ENCODE results near the gene IGSF11.

IGSF11 gene

DNA sequence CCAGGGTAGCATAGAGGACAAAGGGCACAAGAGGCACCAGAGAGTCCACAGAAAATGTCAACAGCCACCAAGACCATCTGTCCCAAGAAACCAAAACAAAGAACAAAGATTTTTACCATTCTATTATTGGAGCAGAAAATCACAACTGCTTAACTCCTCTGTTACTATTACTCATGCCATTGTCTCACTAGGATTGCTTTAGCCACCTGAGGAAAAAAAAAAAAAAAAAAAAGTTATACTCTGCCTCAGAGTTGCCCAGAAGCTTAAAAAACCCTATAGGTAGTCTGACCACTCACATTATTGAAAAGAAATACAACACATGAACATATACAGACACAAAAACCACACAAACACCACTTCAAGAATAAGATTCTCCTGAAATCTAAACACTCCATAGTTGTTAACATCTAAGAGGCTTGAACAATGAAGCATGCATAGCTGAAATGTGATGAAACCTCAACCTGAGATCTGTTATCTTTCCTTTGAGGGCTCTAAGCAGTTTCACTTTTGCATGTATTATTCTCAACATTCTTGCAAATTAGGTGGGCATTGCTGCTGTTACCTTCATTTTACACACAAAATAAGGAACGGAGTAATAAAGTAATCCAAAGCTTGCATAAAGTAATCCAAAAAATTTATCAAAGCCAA, 85.4 kb downstream of the IGSF11 start:
- no peak overlapping the region for H3K4me3 ChIP-seq (ENCODE audit: low read depth, low read length)
- no peaks in the 10 kb centered on the region for H3K27me3 ChIP-seq (ENCODE audit: control insufficient read depth, insufficient read depth, low read length)
- H3K36me3 ChIP-seq (ENCODE audit: control insufficient read depth, insufficient read depth, low read length) = no peaks in the 10 kb centered on the region
- 0 out of 2 replicates have a peak, but pooled peaks cover 5% of the 10 kb centered on the region for H3K4me1 ChIP-seq (ENCODE audit: control insufficient read depth, insufficient read depth, low read length)
- H3K9ac ChIP-seq (ENCODE audit: low read depth, low read length) = no peak overlapping the region
- H3K27ac ChIP-seq (ENCODE audit: low read depth, low read length) = no peak overlapping the region
- 0 out of 2 replicates have a peak, but pooled peaks cover under 1% of the 10 kb centered on the region for H3K9me3 ChIP-seq (ENCODE audit: control insufficient read depth, insufficient read depth, low read length)

DNA sequence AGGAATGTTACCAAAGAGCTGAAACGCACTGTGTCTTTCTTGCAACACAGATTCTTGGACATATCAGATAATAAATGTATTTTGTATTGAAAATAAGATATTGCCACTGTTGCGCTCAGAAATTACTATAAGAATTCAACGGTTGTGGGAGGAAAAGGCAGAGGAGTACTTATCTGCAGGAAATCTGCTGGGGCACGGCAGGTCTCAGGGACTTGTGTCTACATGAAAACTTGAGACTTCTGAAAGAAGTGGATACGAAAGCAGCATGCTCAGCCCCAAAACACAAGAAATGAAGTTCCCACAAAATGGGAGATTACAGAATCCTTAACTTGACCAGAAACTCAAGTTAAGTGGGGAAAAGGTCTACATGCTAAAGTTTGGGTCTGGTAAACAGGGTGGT, 86.5 kb downstream of the IGSF11 start:
- no peak overlapping the region for H3K4me3 ChIP-seq (ENCODE audit: low read depth, low read length)

DNA sequence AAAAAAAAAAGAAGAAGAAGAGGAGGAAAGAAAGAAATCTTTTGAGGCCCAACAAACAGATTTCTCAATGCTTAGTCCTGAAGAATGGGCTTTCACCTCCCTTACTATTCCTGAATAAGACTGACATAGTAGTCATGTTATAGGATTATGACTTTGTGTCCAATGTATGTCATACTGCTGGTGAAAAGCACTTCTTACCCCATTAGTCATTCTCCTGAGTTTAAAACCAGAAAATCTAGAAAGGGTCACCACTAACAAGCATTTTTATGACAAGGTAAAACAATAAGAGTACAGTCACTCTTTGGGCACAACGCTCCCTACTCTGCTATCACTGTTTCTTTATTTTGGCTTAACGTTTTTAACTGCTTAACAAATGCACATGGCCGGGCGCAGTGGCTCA, 88.2 kb downstream of the IGSF11 start:
- H3K27me3 ChIP-seq (ENCODE audit: control insufficient read depth, insufficient read depth, low read length) = no peaks in the 10 kb centered on the region
- H3K9ac ChIP-seq (ENCODE audit: low read depth, low read length) = no peak overlapping the region
- no peak overlapping the region for H3K4me3 ChIP-seq (ENCODE audit: low read depth, low read length)
- H3K36me3 ChIP-seq (ENCODE audit: control insufficient read depth, insufficient read depth, low read length) = no peaks in the 10 kb centered on the region
- no peaks in the 10 kb centered on the region for H3K9me3 ChIP-seq (ENCODE audit: control insufficient read depth, insufficient read depth, low read length)
- no peak overlapping the region for H3K27ac ChIP-seq (ENCODE audit: low read depth, low read length)
- H3K4me1 ChIP-seq (ENCODE audit: control insufficient read depth, insufficient read depth, low read length) = 0 out of 2 replicates have a peak, but pooled peaks cover 5% of the 10 kb centered on the region

More for the DNA sequence above, 86.5 kb downstream of the IGSF11 start:
- H3K27me3 ChIP-seq (ENCODE audit: control insufficient read depth, insufficient read depth, low read length) = no peaks in the 10 kb centered on the region
- H3K9me3 ChIP-seq (ENCODE audit: control insufficient read depth, insufficient read depth, low read length) = no peaks in the 10 kb centered on the region
- no peak overlapping the region for H3K27ac ChIP-seq (ENCODE audit: low read depth, low read length)
- no peak overlapping the region for H3K9ac ChIP-seq (ENCODE audit: low read depth, low read length)
- 0 out of 2 replicates have a peak, but pooled peaks cover 5% of the 10 kb centered on the region for H3K4me1 ChIP-seq (ENCODE audit: control insufficient read depth, insufficient read depth, low read length)
- H3K36me3 ChIP-seq (ENCODE audit: control insufficient read depth, insufficient read depth, low read length) = no peaks in the 10 kb centered on the region

DNA sequence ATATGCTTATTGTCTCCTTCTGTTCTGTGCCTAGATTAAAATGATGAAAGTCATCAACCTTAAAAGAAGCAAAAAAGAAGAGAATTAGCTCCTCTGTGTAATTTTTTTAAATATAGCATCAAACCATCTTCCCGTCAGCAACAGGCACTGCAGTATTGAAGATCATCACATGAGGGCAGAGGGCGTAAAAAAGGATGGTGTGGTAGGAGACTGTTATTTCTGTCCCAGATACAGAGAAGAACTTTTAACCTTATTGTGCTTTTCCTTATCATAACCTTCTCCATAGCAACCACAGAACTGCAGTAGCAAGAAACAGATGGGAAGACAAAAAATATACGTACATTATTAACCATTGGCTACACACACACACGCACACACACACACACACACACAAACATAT, 88.8 kb downstream of the IGSF11 start:
- H3K4me3 ChIP-seq (ENCODE audit: low read depth, low read length) = no peak overlapping the region
- H3K36me3 ChIP-seq (ENCODE audit: control insufficient read depth, insufficient read depth, low read length) = no peaks in the 10 kb centered on the region
- no peaks in the 10 kb centered on the region for H3K9me3 ChIP-seq (ENCODE audit: control insufficient read depth, insufficient read depth, low read length)
- no peak overlapping the region for H3K27ac ChIP-seq (ENCODE audit: low read depth, low read length)
- 0 out of 2 replicates have a peak, but pooled peaks cover 5% of the 10 kb centered on the region for H3K4me1 ChIP-seq (ENCODE audit: control insufficient read depth, insufficient read depth, low read length)
- H3K9ac ChIP-seq (ENCODE audit: low read depth, low read length) = no peak overlapping the region
- H3K27me3 ChIP-seq (ENCODE audit: control insufficient read depth, insufficient read depth, low read length) = no peaks in the 10 kb centered on the region

GRCh38 chr3:118943597-118943996, 91.0 kb downstream of the IGSF11 start:
- Histone ChIP-seq H3K9ac (ENCODE audit: low read depth, low read length) (no peak overlapping the region), H3K27ac (ENCODE audit: low read depth, low read length) (no peak overlapping the region), H3K4me1 (ENCODE audit: control insufficient read depth, insufficient read depth, low read length) (no peaks in the 10 kb centered on the region), H3K36me3 (ENCODE audit: control insufficient read depth, insufficient read depth, low read length) (no peaks in the 10 kb centered on the region), H3K4me3 (ENCODE audit: low read depth, low read length) (no peak overlapping the region), H3K9me3 (ENCODE audit: control insufficient read depth, insufficient read depth, low read length) (no peaks in the 10 kb centered on the region), H3K27me3 (ENCODE audit: control insufficient read depth, insufficient read depth, low read length) (no peaks in the 10 kb centered on the region)

- H3K9me3 ChIP-seq (ENCODE audit: control insufficient read depth, insufficient read depth, low read length) = no peaks in the 10 kb centered on the region
- H3K27me3 ChIP-seq (ENCODE audit: control insufficient read depth, insufficient read depth, low read length) = no peaks in the 10 kb centered on the region
- no peak overlapping the region for H3K27ac ChIP-seq (ENCODE audit: low read depth, low read length)
- H3K9ac ChIP-seq (ENCODE audit: low read depth, low read length) = no peak overlapping the region
- H3K4me3 ChIP-seq (ENCODE audit: low read depth, low read length) = no peak overlapping the region
- no peaks in the 10 kb centered on the region for H3K4me1 ChIP-seq (ENCODE audit: control insufficient read depth, insufficient read depth, low read length)
- H3K36me3 ChIP-seq (ENCODE audit: control insufficient read depth, insufficient read depth, low read length) = no peaks in the 10 kb centered on the region
Measured at GRCh38 chr3:118942671-118943070, 92.0 kb downstream of the IGSF11 start.

GRCh38 chr3:118942195-118942594, 92.5 kb downstream of the IGSF11 start:
- Histone ChIP-seq H3K4me3 (ENCODE audit: low read depth, low read length) (no peak overlapping the region), H3K27me3 (ENCODE audit: control insufficient read depth, insufficient read depth, low read length) (no peaks in the 10 kb centered on the region), H3K27ac (ENCODE audit: low read depth, low read length) (no peak overlapping the region), H3K9ac (ENCODE audit: low read depth, low read length) (no peak overlapping the region), H3K4me1 (ENCODE audit: control insufficient read depth, insufficient read depth, low read length) (no peaks in the 10 kb centered on the region), H3K9me3 (ENCODE audit: control insufficient read depth, insufficient read depth, low read length) (no peaks in the 10 kb centered on the region), H3K36me3 (ENCODE audit: control insufficient read depth, insufficient read depth, low read length) (no peaks in the 10 kb centered on the region)

- H3K27ac ChIP-seq (ENCODE audit: low read depth, low read length) = no peak overlapping the region
- no peaks in the 10 kb centered on the region for H3K9me3 ChIP-seq (ENCODE audit: control insufficient read depth, insufficient read depth, low read length)
- H3K4me3 ChIP-seq (ENCODE audit: low read depth, low read length) = no peak overlapping the region
- H3K36me3 ChIP-seq (ENCODE audit: control insufficient read depth, insufficient read depth, low read length) = no peaks in the 10 kb centered on the region
- H3K27me3 ChIP-seq (ENCODE audit: control insufficient read depth, insufficient read depth, low read length) = no peaks in the 10 kb centered on the region
- no peak overlapping the region for H3K9ac ChIP-seq (ENCODE audit: low read depth, low read length)
- no peaks in the 10 kb centered on the region for H3K4me1 ChIP-seq (ENCODE audit: control insufficient read depth, insufficient read depth, low read length)
Measured at GRCh38 chr3:118941236-118941635, 93.4 kb downstream of the IGSF11 start.

- Histone ChIP-seq H3K9ac (ENCODE audit: low read depth, low read length) (no peak overlapping the region), H3K27me3 (ENCODE audit: control insufficient read depth, insufficient read depth, low read length) (no peaks in the 10 kb centered on the region), H3K27ac (ENCODE audit: low read depth, low read length) (no peak overlapping the region), H3K9me3 (ENCODE audit: control insufficient read depth, insufficient read depth, low read length) (no peaks in the 10 kb centered on the region), H3K4me1 (ENCODE audit: control insufficient read depth, insufficient read depth, low read length) (no peaks in the 10 kb centered on the region), H3K4me3 (ENCODE audit: low read depth, low read length) (no peak overlapping the region), H3K36me3 (ENCODE audit: control insufficient read depth, insufficient read depth, low read length) (no peaks in the 10 kb centered on the region)
Measured at GRCh38 chr3:118938183-118938961, 96.3 kb downstream of the IGSF11 start.

DNA sequence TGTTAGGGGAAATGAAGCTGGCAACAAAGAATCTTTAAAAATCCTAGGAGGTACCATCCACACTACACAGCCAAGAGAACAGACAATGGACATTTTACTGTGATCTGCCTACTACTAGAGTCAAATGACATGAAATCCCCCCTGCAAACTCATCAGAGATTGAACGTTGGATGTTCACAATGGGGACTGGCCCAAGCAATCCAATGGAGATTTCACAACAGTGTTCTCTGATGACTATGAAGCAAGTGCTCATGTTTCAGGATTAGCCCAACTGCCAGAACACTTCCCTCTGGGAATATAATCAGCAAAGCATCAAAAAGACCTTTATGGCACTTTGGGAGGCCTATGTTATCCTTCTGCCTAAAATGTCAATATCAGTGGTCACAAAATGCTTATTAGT, 97.8 kb downstream of the IGSF11 start:
- Histone ChIP-seq H3K9ac (ENCODE audit: low read depth, low read length) (no peak overlapping the region), H3K9me3 (ENCODE audit: control insufficient read depth, insufficient read depth, low read length) (no peaks in the 10 kb centered on the region), H3K4me3 (ENCODE audit: low read depth, low read length) (no peak overlapping the region), H3K27ac (ENCODE audit: low read depth, low read length) (no peak overlapping the region), H3K27me3 (ENCODE audit: control insufficient read depth, insufficient read depth, low read length) (no peaks in the 10 kb centered on the region), H3K4me1 (ENCODE audit: control insufficient read depth, insufficient read depth, low read length) (no peaks in the 10 kb centered on the region), H3K36me3 (ENCODE audit: control insufficient read depth, insufficient read depth, low read length) (no peaks in the 10 kb centered on the region)

GRCh38 chr3:118932822-118933558, 101.7 kb downstream of the IGSF11 start:
- Histone ChIP-seq H3K9ac (ENCODE audit: low read depth, low read length) (no peak overlapping the region), H3K36me3 (ENCODE audit: control insufficient read depth, insufficient read depth, low read length) (no peaks in the 10 kb centered on the region), H3K4me1 (ENCODE audit: control insufficient read depth, insufficient read depth, low read length) (no peaks in the 10 kb centered on the region), H3K4me3 (ENCODE audit: low read depth, low read length) (no peak overlapping the region), H3K27me3 (ENCODE audit: control insufficient read depth, insufficient read depth, low read length) (no peaks in the 10 kb centered on the region), H3K9me3 (ENCODE audit: control insufficient read depth, insufficient read depth, low read length) (no peaks in the 10 kb centered on the region), H3K27ac (ENCODE audit: low read depth, low read length) (no peak overlapping the region)

Measured in HUES48 (cell line).